Stimulated activated CD8-positive, alpha-beta memory T cell treated with anti-CD3 and anti-CD28 coated beads, Interleukin-4, amount 100 ng/mL, for 48 hours (primary cell): Measurements from ENCODE around the gene PXDN.
A peak's percentile ranks its signal among the peaks of the same experiment; 100 is the strongest.
"Not testable (repeated sequence)": the region's sequence is repeated elsewhere in the genome, so short reads cannot be mapped to it uniquely, and the experiment has no call there.

Experiments
- DNase-seq: peaks from one replicate; pipeline ENCODE4 v3.0.0-alpha.2; 2020

The PXDN gene

GRCh38 chr2:1773883-1774282, 29.6 kb upstream of the PXDN start:
- DNase-seq = no peak

GRCh38 chr2:1772471-1773267, 28.4 kb upstream of the PXDN start:
- no peak for DNase-seq

- DNase-seq = no peak
These were observed 27.4 kb upstream of the PXDN start for GRCh38 chr2:1771626-1772280.

GRCh38 chr2:1770566-1771380, 26.5 kb upstream of the PXDN start:
- no peak for DNase-seq

GRCh38 chr2:1769703-1770422, 25.5 kb upstream of the PXDN start:
- DNase-seq = peak; percentile 85

- no peak for DNase-seq
These were observed 23.8 kb upstream of the PXDN start for GRCh38 chr2:1767939-1768691.

- DNase-seq = no peak
These were observed 22.8 kb upstream of the PXDN start for GRCh38 chr2:1766851-1767811.

GRCh38 chr2:1766425-1766824, 22.1 kb upstream of the PXDN start:
- no peak for DNase-seq

- DNase-seq = not testable (repeated sequence)
These were observed 20.9 kb upstream of the PXDN start for GRCh38 chr2:1765201-1765600.

- DNase-seq = no peak
These were observed 15.3 kb upstream of the PXDN start for GRCh38 chr2:1759611-1759930.

GRCh38 chr2:1758774-1759610, 14.7 kb upstream of the PXDN start:
- DNase-seq = no peak

GRCh38 chr2:1758171-1758570, 13.9 kb upstream of the PXDN start:
- no peak for DNase-seq

- no peak for DNase-seq
These were observed 13.3 kb upstream of the PXDN start for GRCh38 chr2:1757567-1757966.

GRCh38 chr2:1757146-1757545, 12.8 kb upstream of the PXDN start:
- DNase-seq = not testable (repeated sequence)

- DNase-seq = no peak
These were observed 12.1 kb upstream of the PXDN start for GRCh38 chr2:1756456-1756855.

- DNase-seq = no peak
These were observed 11.3 kb upstream of the PXDN start for GRCh38 chr2:1755436-1756191.

- DNase-seq = no peak
These were observed 10.3 kb upstream of the PXDN start for GRCh38 chr2:1754461-1755170.

- DNase-seq = no peak
These were observed 9.7 kb upstream of the PXDN start for GRCh38 chr2:1754046-1754445.

GRCh38 chr2:1752751-1753150, 8.4 kb upstream of the PXDN start:
- no peak for DNase-seq
